Measurements from ENCODE around the gene GDAP1L1.
"Not testable (repeated sequence)": the region's sequence is repeated elsewhere in the genome, so short reads cannot be mapped to it uniquely, and the experiment has no call there.

The GDAP1L1 gene

GRCh38 chr20:44324343-44324742, 77.2 kb downstream of the GDAP1L1 start:
- DNase-seq (ENCODE audit: low read depth, low spot score): peak; percentile 36
- no peak overlapping the region for H3K4me3 ChIP-seq (ENCODE audit: low read depth, low read length)
- in situ Hi-C loops (cut with HindIII; ENCODE audit: low sequenced_read_pairs): no loop called here
- TF ChIP-seq, protein P1, sequence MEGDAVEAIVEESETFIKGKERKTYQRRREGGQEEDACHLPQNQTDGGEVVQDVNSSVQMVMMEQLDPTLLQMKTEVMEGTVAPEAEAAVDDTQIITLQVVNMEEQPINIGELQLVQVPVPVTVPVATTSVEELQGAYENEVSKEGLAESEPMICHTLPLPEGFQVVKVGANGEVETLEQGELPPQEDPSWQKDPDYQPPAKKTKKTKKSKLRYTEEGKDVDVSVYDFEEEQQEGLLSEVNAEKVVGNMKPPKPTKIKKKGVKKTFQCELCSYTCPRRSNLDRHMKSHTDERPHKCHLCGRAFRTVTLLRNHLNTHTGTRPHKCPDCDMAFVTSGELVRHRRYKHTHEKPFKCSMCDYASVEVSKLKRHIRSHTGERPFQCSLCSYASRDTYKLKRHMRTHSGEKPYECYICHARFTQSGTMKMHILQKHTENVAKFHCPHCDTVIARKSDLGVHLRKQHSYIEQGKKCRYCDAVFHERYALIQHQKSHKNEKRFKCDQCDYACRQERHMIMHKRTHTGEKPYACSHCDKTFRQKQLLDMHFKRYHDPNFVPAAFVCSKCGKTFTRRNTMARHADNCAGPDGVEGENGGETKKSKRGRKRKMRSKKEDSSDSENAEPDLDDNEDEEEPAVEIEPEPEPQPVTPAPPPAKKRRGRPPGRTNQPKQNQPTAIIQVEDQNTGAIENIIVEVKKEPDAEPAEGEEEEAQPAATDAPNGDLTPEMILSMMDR (IDR thresholded peaks at IDR 0.05; ENCODE audit: low read depth, low read length): no peak

GRCh38 chr20:44326391-44327159, 79.5 kb downstream of the GDAP1L1 start:
- in situ Hi-C loops (cut with HindIII; ENCODE audit: low sequenced_read_pairs): no loop called here
- TF ChIP-seq, protein P1 (IDR thresholded peaks at IDR 0.05; ENCODE audit: low read depth, low read length): no peak
- no peak overlapping the region for H3K4me3 ChIP-seq (ENCODE audit: low read depth, low read length)
- no peak for DNase-seq (ENCODE audit: low read depth, low spot score)

GRCh38 chr20:44327748-44328147, 80.6 kb downstream of the GDAP1L1 start:
- DNase-seq (ENCODE audit: low read depth, low spot score); in situ Hi-C loops (cut with HindIII; ENCODE audit: low sequenced_read_pairs); H3K4me3 ChIP-seq (ENCODE audit: low read depth, low read length): not testable (repeated sequence)

- TF ChIP-seq, protein P1 (IDR thresholded peaks at IDR 0.05; ENCODE audit: low read depth, low read length): no peak
- no peak for DNase-seq (ENCODE audit: low read depth, low spot score)
- in situ Hi-C loops (cut with HindIII; ENCODE audit: low sequenced_read_pairs): no loop called here
- no peak overlapping the region for H3K4me3 ChIP-seq (ENCODE audit: low read depth, low read length)
These were observed 81.3 kb downstream of the GDAP1L1 start for GRCh38 chr20:44328428-44328827.
